Ovary (tissue), 3 donors: Measurements from ENCODE around the gene ASH1L.

Experiments
- POLR2A ChIP-seq: fragments of 450-650 bp; IDR thresholded peaks from one replicate; pipeline ENCODE4 v1.6.1; 2017; ENCODE audit warnings: antibody characterized with exemption, mild to moderate bottlenecking, moderate library complexity
- TF ChIP-seq, protein P1 (sequence below), 3 donors: fragments of 450-650 bp in 2 of 3; fragments of 200-600 bp in 1 of 3; IDR thresholded peaks; one replicate each; pipeline versions ENCODE4 v1.5.1 to v1.8.0; 2016 to 2022; ENCODE audit warnings: antibody characterized with exemption in 3 of 3, mild to moderate bottlenecking in 1 of 3
- donor health status: DM: no; HTN: no; CAD: no.

DNA sequence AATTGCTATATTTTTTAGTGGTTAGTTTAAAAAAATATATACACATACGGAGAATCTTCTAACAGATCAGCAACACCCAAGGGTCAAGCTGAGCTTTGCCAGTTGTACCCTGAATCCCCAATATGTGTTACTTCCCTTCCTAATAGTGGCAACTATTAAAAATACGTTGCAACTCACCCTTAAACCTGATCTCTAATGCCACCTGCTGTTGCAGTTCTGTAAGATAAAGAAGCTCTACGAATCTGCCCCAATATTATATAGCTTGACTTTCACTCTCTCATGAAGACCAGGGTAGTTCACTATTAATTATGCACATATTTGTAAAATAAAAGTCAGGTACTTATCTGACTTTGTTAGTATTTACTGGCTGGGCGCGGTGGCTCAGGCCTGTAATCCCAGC is 58.4 kb downstream of the ASH1L start:
- TF ChIP-seq, protein P1, sequence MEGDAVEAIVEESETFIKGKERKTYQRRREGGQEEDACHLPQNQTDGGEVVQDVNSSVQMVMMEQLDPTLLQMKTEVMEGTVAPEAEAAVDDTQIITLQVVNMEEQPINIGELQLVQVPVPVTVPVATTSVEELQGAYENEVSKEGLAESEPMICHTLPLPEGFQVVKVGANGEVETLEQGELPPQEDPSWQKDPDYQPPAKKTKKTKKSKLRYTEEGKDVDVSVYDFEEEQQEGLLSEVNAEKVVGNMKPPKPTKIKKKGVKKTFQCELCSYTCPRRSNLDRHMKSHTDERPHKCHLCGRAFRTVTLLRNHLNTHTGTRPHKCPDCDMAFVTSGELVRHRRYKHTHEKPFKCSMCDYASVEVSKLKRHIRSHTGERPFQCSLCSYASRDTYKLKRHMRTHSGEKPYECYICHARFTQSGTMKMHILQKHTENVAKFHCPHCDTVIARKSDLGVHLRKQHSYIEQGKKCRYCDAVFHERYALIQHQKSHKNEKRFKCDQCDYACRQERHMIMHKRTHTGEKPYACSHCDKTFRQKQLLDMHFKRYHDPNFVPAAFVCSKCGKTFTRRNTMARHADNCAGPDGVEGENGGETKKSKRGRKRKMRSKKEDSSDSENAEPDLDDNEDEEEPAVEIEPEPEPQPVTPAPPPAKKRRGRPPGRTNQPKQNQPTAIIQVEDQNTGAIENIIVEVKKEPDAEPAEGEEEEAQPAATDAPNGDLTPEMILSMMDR (IDR thresholded peaks at IDR 0.05): no peak
- TF ChIP-seq POLR2A: no peak
